Nephron progenitor cell (in vitro differentiated cells): Measurements from ENCODE around the gene ATP2C2.

Source experiments
- DNase-seq: peaks from one replicate; pipeline ENCODE4 v3.0.0; 2021
- H3K27ac Mint-ChIP-seq: 2 replicates; pipeline ENCODE4 v1.8.0; 2021; ENCODE audit warnings: mild to moderate bottlenecking, moderate library complexity, mixed read lengths
- H3K27me3 Mint-ChIP-seq: 2 replicates; pipeline ENCODE4 v1.8.0; 2021; ENCODE audit warnings: mild to moderate bottlenecking, low read depth, mixed read lengths; ENCODE audit not compliant: poor library complexity
- H3K36me3 Mint-ChIP-seq: 2 replicates; pipeline ENCODE4 v1.8.0; 2021; ENCODE audit warnings: low read depth, mixed read lengths
- H3K4me1 Mint-ChIP-seq: 2 replicates; pipeline ENCODE4 v1.8.0; 2021; ENCODE audit warnings: mixed read lengths
- H3K4me3 Mint-ChIP-seq: 2 replicates; pipeline ENCODE4 v1.8.0; 2021; ENCODE audit warnings: mild to moderate bottlenecking, moderate library complexity, mixed read lengths
- H3K9me3 Mint-ChIP-seq: 2 replicates; pipeline ENCODE4 v1.8.0; 2021; ENCODE audit warnings: mild to moderate bottlenecking, moderate library complexity, mixed read lengths
- CTCF ChIP-seq: fragments of 200-600 bp; sonication (generic); IDR thresholded peaks from 2 replicates; pipeline ENCODE4 v1.5.0; 2021; ENCODE audit warnings: antibody characterized with exemption

ATP2C2 gene

DNA sequence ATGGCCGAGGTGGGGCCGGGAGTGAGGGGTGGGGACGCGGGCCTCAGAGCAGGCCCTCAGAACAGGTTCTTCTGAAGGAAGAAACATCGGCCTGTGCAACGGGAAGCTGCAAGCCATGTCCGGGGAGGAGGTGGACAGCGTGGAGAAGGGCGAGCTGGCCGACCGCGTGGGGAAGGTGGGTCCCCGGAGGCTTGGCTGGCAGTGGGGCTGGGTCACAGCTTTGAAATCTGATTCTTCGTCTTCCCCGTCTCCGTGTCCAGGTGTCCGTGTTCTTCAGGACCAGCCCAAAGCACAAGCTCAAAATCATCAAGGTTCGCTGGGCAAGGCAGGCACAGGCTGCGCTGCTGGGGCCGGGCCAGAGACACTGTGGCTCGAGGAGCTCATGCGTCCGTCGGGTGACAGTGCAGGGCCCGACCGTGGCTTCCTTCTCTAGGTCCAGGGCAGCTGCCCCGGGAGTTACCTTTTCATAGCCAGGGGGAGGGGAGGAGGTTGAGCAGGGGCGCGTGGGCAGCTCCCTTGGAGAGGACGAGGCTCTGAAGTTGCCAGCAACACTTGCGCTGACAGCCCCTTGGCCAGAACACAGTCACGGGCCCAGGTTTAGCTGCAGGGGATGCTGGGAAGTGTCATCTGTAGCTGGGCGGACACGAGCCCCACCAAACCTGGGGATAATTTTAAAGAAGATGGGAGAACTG is 84.9 kb downstream of the ATP2C2 start:
- no peaks in the 10 kb centered on the region for H3K36me3 Mint-ChIP-seq
- peak overlapping the region; percentile 96 for H3K27ac Mint-ChIP-seq
- H3K4me1 Mint-ChIP-seq = peaks cover 32% of the 10 kb centered on the region
- H3K4me3 Mint-ChIP-seq = no peak overlapping the region
- peaks cover 9% of the 10 kb centered on the region for H3K27me3 Mint-ChIP-seq
- H3K9me3 Mint-ChIP-seq = peaks cover 4% of the 10 kb centered on the region
- no peak for TF ChIP-seq CTCF
- DNase-seq = peak; percentile 32

DNA sequence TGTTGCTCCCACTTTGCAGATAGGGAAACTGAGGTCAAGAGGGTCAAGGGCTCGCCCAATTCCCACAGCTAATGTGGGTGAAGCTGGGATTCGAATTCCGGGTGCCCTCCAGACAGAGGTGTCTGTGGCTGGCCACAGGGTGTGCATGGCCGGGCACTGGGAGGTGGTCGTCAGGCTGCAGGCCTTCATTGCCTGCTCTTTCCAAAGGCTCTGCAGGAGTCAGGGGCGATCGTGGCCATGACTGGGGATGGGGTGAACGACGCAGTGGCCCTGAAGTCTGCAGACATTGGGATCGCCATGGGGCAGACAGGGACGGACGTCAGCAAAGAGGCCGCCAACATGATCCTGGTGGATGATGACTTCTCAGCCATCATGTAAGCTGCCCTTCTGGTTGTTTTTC is 86.3 kb downstream of the ATP2C2 start:
- no peak for TF ChIP-seq CTCF
- peaks cover 9% of the 10 kb centered on the region for H3K27me3 Mint-ChIP-seq
- peaks cover 11% of the 10 kb centered on the region for H3K9me3 Mint-ChIP-seq
- no peak overlapping the region for H3K4me3 Mint-ChIP-seq
- no peaks in the 10 kb centered on the region for H3K36me3 Mint-ChIP-seq
- peaks cover 18% of the 10 kb centered on the region for H3K4me1 Mint-ChIP-seq
- DNase-seq = no peak
- H3K27ac Mint-ChIP-seq = no peak overlapping the region

DNA sequence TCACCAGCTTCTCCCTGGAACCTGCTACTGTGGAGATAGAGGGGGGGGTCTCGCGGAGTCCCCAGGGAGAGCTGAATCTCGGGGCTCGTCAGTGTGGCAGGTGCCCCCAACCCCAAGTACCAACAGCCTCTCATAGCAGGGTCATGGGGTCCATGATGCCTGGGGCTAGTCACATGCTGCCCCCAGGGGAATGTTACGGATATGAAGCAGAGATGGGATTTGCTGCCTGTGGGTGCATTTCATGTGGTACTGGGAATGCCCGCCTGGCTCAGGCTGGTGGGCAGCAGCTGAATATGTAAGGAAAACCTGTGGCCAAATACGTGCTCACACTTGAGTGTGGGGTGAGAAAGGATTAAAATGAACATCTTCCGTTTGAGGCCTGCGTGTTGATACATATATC is 86.7 kb downstream of the ATP2C2 start:
- no peak for DNase-seq
- peaks cover 11% of the 10 kb centered on the region for H3K9me3 Mint-ChIP-seq
- H3K27me3 Mint-ChIP-seq = peaks cover 9% of the 10 kb centered on the region
- no peak for TF ChIP-seq CTCF
- no peak overlapping the region for H3K4me3 Mint-ChIP-seq
- H3K36me3 Mint-ChIP-seq = no peaks in the 10 kb centered on the region
- no peak overlapping the region for H3K27ac Mint-ChIP-seq
- peaks cover 14% of the 10 kb centered on the region for H3K4me1 Mint-ChIP-seq

DNA sequence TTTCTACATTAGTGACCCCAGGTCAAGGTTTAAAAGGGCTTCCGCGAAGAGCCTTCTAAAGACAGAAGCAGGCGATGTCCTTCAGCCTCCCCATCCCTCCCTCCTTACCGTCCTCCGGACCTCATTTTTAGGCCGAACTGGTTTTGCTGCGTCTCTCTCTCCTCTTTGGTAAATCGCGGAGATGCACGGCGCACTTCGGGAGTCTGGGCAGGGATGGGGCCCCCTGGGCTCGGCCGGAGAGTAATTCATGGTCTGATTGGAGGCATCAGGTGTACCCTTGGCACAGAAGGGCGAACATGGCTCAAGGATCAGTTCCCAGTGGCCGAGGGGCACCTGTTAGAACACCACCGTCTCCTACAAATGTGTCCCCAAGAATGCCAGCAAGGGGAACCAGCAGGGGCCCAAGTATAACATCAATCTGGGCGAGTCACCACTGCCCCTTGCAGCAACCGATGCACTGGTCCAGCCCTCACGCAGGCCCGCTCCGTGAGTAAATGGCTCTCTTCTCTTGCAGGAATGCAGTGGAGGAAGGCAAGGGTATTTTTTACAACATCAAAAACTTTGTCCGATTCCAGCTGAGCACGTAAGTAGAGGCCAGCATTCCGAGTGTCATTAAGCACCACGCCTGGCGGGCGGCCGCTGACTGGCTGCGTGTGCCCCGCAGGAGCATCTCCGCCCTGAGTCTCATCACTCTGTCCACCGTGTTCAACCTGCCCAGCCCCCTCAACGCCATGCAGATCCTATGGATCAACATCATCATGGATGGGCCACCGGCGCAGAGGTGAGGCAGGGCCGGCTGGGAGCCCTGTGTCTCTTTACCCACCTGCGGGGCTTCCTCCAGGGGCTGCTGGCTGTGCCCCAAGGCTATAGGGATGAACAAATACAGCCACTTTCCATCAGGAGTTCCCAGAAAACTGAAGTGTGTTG is 90.5 kb downstream of the ATP2C2 start:
- no peaks in the 10 kb centered on the region for H3K27me3 Mint-ChIP-seq
- peaks cover 9% of the 10 kb centered on the region for H3K36me3 Mint-ChIP-seq
- H3K4me1 Mint-ChIP-seq = peaks cover 14% of the 10 kb centered on the region
- no peak for DNase-seq
- peaks cover 7% of the 10 kb centered on the region for H3K9me3 Mint-ChIP-seq
- H3K27ac Mint-ChIP-seq = no peak overlapping the region
- TF ChIP-seq CTCF = no peak
- H3K4me3 Mint-ChIP-seq = no peak overlapping the region

DNA sequence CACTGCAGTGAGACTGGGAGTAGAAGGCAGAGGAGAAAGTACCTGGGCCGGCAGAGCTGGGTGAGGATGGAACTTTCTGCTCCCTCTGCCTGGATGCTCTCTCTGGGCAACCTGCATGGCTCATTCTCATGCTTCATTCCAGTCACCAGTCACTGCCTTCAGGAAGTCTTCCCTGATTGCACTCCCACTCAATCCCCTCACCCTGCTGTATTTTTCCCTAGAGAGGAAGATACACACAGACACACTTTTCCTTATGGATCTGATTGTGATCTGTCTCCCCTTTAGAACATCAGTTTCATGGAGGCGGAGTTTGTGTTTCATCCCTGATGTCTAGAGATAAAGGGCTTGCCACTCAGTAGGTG is 91.2 kb downstream of the ATP2C2 start:
- Mint-ChIP-seq H3K36me3 (peaks cover 13% of the 10 kb centered on the region), H3K27me3 (no peaks in the 10 kb centered on the region), H3K9me3 (peaks cover 7% of the 10 kb centered on the region), H3K4me3 (no peak overlapping the region), H3K4me1 (peaks cover 17% of the 10 kb centered on the region), H3K27ac (no peak overlapping the region)
- no peak for DNase-seq
- no peak for TF ChIP-seq CTCF
